Aorta (tissue), 5 donors: ENCODE data around the gene METAP1D. TPM values are rescaled to one million over a fixed set of nuclear protein-coding genes. Genes with fewer than 3 reads are reported as not detected.

Experiments used
- ATAC-seq: fragments of 200-7000 bp; cut with Tn5 transposase; one replicate; pipeline ENCODE4 v1.9.1; 2022; ENCODE audit warnings: moderate library complexity; ENCODE audit not compliant: low FRiP score
- DNase-seq, 2 donors: peaks; one replicate each; pipeline ENCODE4 v3.0.0-alpha.2; 2020
- H3K27ac ChIP-seq, 2 donors: one replicate each; pipeline ENCODE4 v1.5.1; 2013; ENCODE audit warnings: low read length in 2 of 2, mild to moderate bottlenecking in 2 of 2, moderate library complexity in 2 of 2, control low read depth in 1 of 2, inconsistent platforms in 1 of 2, low read depth in 1 of 2
- H3K27me3 ChIP-seq, 2 donors: one replicate each; pipeline ENCODE4 v1.6.1; 2013; ENCODE audit warnings: control low read depth in 1 of 2, low read length in 1 of 2, mild to moderate bottlenecking in 1 of 2, moderate library complexity in 1 of 2; ENCODE audit not compliant: insufficient read depth in 2 of 2, control insufficient read depth in 1 of 2
- H3K36me3 ChIP-seq, 2 donors: one replicate each; pipeline ENCODE4 v1.6.1; 2013; ENCODE audit warnings: control low read depth in 1 of 2, low read length in 1 of 2, mild to moderate bottlenecking in 1 of 2; ENCODE audit not compliant: insufficient read depth in 2 of 2, control insufficient read depth in 1 of 2
- H3K4me1 ChIP-seq, 2 donors: one replicate each; pipeline ENCODE4 v1.6.1; 2013; ENCODE audit warnings: low read length in 2 of 2, control low read depth in 1 of 2, mild to moderate bottlenecking in 1 of 2, moderate library complexity in 1 of 2; ENCODE audit not compliant: insufficient read depth in 2 of 2, control insufficient read depth in 1 of 2
- H3K4me3 ChIP-seq, 2 donors: one replicate each; pipeline ENCODE4 v1.5.1; 2013; ENCODE audit warnings: low read length in 2 of 2, control low read depth in 1 of 2, mild to moderate bottlenecking in 1 of 2
- H3K9me3 ChIP-seq: one replicate; pipeline ENCODE4 v1.6.1; 2013; ENCODE audit warnings: mild to moderate bottlenecking, low read length; ENCODE audit not compliant: control insufficient read depth
- WGBS, 2 donors: extraction: QIAGEN DNeasy Blood & Tissue Kit; methylation state at CpG; one replicate each; pipeline ENCODE4 v1.1.7; 2013; 5-methylcytosine and 5-hydroxymethylcytosine counted together
- intact Hi-C, 2 donors: fragments of 100-400 bp; cut with DNase I; formaldehyde crosslinking; loops; one replicate each; pipeline versions ENCODE4 v1.14.2 to v1.15.0; 2022
- polyA plus RNA-seq, 2 donors: library from polyadenylated mRNA; stranded (reverse); fragments of 200-250 nt; gene quantifications; one replicate each; pipeline ENCODE4 v1.2.3, GENCODE V29; 2013
- total RNA-seq, 2 donors: library from RNA; stranded (reverse); fragmentation: NEBNext Ultra II Directional; extraction: Animal tissue kit (Norgen Biotek cat#: 25700); gene quantifications; one replicate each; pipeline ENCODE4 v1.2.1, GENCODE V29; 2021
- donor health status: healthy with polysubstance abuse.
- donor health status: Bipolar disorder and iron deficiency.
- donor health status: DM: no; HTN: no; CAD: no.
- donor health status: DM: no; HTN: no; CAD: no.
- donor health status: DM: yes; HTN: yes; CAD: no.

METAP1D gene
- total and polyA plus RNA-seq, 4 donors, result 2.9 to 8.0 (median 4.2) TPM

DNA sequence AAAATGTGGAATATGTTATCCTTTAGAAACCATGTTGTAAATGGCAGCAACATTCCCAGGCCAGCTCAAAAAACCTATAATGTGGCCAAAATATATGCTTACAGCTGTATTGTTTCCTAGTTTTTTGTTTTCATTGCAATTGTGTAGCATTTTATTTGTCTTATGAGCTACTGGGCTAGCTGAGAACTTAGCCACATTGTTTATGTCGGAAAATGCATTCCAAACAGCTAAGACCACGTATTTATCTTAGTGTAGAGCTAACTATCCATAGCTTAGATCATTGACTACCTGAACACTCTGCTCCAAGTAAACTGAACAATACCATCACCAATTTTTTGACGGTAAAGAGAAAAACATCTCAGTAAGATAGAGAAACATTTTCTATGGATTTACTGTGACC is 38.4 kb downstream of the METAP1D start:
- 82 to 87% methylated on average over 3 of the region's 3 CpGs for WGBS, 2 donors

DNA sequence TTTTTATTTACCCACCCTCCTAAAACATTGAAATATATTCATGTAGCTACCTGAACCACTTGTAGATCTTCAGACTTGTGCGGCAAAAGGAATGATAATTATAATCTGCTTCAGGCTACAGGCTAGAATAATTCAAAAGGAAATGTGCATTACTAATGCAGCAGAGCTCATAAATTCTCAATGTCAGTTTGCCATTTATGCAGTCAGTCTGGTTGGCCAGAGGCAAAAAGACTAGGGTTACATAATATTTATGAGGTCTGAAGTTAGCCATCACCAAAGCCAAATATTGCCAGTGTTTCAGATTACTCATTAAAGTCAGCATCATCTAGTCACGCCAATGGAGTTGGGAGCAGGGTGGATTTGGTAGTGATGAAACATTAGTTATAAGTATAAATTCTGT is 38.9 kb downstream of the METAP1D start:
- H3K9me3 ChIP-seq, result no peaks in the 10 kb centered on the region
- H3K36me3 ChIP-seq, result no peaks in the 10 kb centered on the region
- intact Hi-C loops, result no loop called here
- no peak overlapping the region for H3K4me3 ChIP-seq
- DNase-seq, result no peak
- no peak for ATAC-seq
- WGBS, 2 donors, result 66 to 78% methylated on average over 2 of the region's 2 CpGs
- no peaks in the 10 kb centered on the region for H3K4me1 ChIP-seq
- no peaks in the 10 kb centered on the region for H3K27me3 ChIP-seq
- H3K27ac ChIP-seq, result no peak overlapping the region

More for the DNA sequence above, 38.4 kb downstream of the METAP1D start:
- no peaks in the 10 kb centered on the region for H3K36me3 ChIP-seq
- H3K4me1 ChIP-seq, result no peaks in the 10 kb centered on the region
- ATAC-seq, result no peak
- no peaks in the 10 kb centered on the region for H3K27me3 ChIP-seq
- H3K27ac ChIP-seq, result no peak overlapping the region
- DNase-seq, result no peak
- no peaks in the 10 kb centered on the region for H3K9me3 ChIP-seq
- no peak overlapping the region for H3K4me3 ChIP-seq
- intact Hi-C loops, result no loop called here

DNA sequence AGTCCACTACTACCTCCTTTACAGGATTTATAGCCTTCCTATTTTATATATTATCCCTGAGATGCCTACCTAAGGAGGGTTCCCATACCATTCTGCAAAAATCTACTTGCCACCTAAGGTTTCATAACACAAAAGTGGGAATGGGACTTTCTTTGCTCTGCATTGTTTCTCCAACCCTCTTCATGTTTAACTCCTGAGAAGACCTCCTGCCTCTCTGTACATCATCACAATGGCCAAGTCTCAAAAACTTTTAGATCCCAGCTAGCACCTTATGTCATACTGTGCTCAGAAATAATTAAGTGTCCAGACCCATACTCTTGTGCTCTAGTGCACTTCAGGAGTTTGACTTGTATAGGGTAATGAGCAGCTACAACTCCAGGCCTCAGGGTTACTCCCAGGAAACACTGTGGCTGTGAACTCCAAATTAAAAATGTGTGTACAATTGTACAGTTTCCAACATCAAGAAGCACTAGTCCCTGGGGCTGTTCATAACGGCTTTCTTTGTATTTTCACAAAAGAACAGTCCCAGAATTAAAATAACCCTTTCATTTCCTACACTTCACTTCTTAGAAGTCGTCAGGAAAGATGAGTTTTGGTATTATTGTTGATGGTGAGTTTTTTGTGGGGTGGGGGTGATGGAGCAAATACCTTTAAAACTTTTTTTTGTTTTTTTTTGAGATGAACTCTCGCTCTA is 39.4 kb downstream of the METAP1D start:
- 66 to 68% methylated on average over 3 of the region's 3 CpGs for WGBS, 2 donors
- H3K27me3 ChIP-seq, result no peaks in the 10 kb centered on the region
- intact Hi-C loops, result no loop called here
- no peak overlapping the region for H3K27ac ChIP-seq
- DNase-seq (no peak), ATAC-seq (no peak)
- no peaks in the 10 kb centered on the region for H3K36me3 ChIP-seq
- no peaks in the 10 kb centered on the region for H3K9me3 ChIP-seq
- H3K4me3 ChIP-seq, result no peak overlapping the region
- no peaks in the 10 kb centered on the region for H3K4me1 ChIP-seq

DNA sequence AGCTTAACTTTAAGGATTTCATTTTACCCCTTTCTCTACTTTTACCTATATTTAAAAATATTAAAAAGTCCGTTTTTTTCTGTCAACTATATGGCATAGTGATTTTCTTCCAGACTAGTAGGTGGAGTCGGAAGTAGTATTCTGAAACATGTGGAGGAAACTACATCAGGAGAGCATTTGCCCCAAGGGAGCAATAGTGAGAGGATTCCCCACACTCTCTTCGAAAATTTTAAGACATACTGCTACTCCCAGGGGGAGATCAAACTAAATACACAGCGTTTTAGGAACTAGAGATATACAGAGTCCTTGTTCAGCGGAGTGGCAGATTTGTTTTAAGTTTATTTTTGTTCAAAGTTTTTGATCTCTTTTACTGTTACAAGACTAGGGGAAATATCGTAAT is 40.6 kb downstream of the METAP1D start:
- ATAC-seq, result no peak
- Histone ChIP-seq H3K4me1 (no peaks in the 10 kb centered on the region), H3K4me3 (no peak overlapping the region), H3K27ac (no peak overlapping the region), H3K9me3 (no peaks in the 10 kb centered on the region), H3K36me3 (no peaks in the 10 kb centered on the region), H3K27me3 (no peaks in the 10 kb centered on the region)
- intact Hi-C loops, result no loop called here
- no peak for DNase-seq
- WGBS, 2 donors, result 70 to 74% methylated on average over 6 of the region's 6 CpGs

DNA sequence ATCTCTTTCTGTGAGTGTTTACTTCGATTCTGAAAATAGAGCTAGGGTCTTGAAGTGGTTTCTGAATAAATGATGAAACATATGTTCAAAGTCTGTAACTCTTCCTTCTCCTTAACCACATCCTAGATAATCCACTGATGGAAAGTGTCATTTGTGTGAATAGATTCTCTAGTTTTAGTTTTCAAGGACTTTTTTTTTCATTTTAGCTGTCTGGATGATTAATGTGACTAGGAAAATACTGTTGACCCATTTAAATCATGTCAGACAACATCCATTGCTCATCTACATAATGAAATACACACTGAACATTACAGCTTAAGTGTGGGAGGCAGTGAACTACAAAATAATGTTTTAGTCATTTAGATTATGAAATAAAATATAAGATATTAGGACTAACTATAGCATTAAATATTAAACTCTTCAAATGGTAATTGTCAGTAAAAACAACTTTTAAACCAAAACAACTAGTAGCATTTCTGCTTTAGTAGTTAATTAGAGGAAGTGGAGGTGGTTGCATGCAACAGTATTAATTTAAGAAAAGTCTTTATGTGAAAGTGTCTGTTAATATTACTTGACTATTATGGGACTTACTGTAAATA is 46.4 kb downstream of the METAP1D start:
- Histone ChIP-seq H3K36me3 (no peaks in the 10 kb centered on the region), H3K27me3 (no peaks in the 10 kb centered on the region), H3K27ac (no peak overlapping the region), H3K4me1 (no peaks in the 10 kb centered on the region), H3K4me3 (no peak overlapping the region), H3K9me3 (no peaks in the 10 kb centered on the region)
- 54 to 66% methylated on average over 1 of the region's 1 CpG for WGBS, 2 donors
- DNase-seq, result no peak
- no peak for ATAC-seq
- intact Hi-C loops, result no loop called here

DNA sequence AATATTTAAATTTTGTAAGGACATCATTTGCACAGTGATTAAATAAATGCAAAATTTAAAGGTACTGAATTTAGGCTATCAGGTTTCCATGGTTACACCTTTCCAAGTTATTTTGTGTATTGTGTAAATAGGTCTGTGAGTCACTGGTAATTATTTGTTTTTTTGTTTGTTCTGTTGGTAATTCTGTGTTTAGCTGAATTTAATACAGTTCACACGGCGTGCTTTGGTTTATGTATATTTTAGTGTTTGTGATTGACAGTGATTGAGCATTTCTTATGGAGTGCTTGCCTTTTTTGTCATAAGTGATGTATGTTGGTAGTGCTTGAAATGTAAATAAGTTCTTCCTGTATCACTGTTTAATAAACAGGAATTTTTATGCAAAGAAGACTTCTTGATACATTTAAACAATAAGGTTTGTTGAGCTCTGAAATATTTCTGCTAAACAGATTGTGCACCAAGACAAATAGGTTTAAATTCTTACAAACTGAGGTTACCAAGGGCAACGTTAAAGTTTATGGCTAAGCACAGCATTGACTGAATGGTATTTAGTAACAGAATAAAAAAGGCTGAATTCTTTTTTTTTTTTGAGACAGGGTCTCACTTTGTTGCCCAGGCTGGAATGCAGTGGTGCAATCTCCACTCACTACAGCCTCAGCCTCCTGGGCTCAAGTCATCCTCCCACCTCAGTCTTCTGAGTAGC is 47.3 kb downstream of the METAP1D start:
- Histone ChIP-seq H3K4me3 (no peak overlapping the region), H3K4me1 (no peaks in the 10 kb centered on the region), H3K27me3 (no peaks in the 10 kb centered on the region), H3K36me3 (no peaks in the 10 kb centered on the region), H3K9me3 (no peaks in the 10 kb centered on the region), H3K27ac (no peak overlapping the region)
- no peak for ATAC-seq
- 44 to 45% methylated on average over 3 of the region's 3 CpGs for WGBS, 2 donors
- intact Hi-C loops, result no loop called here
- no peak for DNase-seq

DNA sequence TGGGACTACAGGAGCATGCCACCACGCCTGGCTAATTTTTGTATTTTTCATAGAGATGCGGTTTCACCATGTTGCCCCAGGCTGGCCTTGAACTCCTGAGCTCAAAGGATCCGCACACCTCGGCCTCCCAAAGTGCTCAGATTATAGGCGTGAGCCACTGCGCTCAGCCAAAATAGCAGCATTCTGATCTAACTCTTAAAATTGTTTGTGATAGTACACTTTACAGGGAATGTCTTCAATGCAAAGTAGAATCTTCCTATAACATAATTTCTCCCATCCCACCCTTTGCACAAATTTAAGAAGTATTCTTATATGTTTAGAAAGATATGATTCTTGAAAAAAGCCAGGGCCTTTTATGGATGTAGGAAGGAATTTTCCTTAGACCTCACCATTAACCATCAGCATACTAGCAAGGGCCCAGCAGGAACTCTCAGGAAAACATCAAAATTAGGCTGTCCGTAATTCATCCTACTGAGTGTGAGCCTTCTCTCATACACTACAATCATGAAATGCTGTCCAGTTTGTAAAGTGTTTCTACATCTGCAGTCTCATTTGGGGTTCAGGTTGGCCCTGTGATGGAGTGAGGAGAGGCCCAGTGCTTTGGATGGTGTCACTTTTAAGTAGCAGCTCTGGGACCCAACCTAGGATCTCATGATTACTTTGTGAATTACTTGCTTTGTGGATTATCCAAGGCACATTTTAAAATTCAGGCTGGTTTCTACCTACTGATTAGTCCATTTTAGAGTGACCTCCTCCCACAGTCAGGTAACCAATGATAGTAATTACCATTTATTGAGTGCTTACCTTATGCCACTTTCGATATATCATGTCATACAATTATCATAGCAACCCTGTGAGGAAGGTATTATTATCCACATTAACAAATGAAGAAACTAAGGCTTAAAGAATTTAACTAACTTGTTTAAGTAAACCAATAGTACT is 48.1 kb downstream of the METAP1D start:
- Histone ChIP-seq H3K27ac (no peak overlapping the region), H3K9me3 (no peaks in the 10 kb centered on the region), H3K4me1 (no peaks in the 10 kb centered on the region), H3K4me3 (no peak overlapping the region), H3K27me3 (no peaks in the 10 kb centered on the region), H3K36me3 (no peaks in the 10 kb centered on the region)
- ATAC-seq, result no peak
- no peak for DNase-seq
- intact Hi-C loops, result no loop called here
- 96 to 98% methylated on average over 8 of the region's 8 CpGs for WGBS, 2 donors
